NCI-H446 (cell line): ENCODE data around the gene RNU6-1.

Source experiments
- DNase-seq, 2 experiments: peaks; one replicate each; lab custom pipeline; 2025; lab: John Stamatoyannopoulos, UW

Gene RNU6-1

DNA sequence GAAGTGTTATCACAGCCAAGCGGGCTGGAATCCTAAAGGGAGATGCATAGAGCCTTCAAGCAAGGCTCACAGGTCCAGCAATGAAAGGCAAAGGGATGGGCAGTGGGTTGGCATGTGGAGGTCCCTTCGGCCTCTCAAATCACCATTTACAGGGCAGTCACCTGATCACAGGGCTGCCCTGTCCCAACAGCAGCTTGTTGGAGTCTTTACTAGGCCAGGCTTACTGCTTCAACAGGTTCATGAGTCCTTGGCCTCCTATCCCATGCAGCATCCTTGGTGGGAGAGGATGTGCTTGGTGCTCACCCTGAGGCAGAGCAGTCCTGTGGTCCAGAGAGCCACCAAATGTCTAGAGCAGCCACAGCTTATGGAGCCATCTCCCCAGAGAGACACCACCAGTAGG, 38.7 kb downstream of the RNU6-1 start:
- DNase-seq, result no peak

DNA sequence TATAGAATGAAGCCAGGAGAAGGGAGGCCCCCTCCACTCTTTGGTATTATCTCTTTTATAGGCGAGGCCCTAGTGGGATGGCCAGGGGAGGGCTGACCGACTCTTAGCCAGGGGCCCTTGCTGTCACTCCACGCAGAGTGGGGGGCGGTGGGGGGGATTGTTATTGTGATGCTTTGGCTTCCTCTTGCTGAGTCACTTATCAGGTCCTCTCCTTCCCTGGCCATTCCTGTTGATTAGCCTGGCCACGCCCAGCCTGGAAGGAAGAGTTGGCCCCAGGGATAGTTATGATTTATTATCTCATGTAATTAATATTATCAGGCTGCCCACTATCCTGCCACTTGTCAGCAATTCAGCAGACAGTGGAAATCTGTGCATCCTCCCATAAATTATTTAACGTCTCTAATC, 40.0 kb downstream of the RNU6-1 start:
- DNase-seq, result no peak

DNA sequence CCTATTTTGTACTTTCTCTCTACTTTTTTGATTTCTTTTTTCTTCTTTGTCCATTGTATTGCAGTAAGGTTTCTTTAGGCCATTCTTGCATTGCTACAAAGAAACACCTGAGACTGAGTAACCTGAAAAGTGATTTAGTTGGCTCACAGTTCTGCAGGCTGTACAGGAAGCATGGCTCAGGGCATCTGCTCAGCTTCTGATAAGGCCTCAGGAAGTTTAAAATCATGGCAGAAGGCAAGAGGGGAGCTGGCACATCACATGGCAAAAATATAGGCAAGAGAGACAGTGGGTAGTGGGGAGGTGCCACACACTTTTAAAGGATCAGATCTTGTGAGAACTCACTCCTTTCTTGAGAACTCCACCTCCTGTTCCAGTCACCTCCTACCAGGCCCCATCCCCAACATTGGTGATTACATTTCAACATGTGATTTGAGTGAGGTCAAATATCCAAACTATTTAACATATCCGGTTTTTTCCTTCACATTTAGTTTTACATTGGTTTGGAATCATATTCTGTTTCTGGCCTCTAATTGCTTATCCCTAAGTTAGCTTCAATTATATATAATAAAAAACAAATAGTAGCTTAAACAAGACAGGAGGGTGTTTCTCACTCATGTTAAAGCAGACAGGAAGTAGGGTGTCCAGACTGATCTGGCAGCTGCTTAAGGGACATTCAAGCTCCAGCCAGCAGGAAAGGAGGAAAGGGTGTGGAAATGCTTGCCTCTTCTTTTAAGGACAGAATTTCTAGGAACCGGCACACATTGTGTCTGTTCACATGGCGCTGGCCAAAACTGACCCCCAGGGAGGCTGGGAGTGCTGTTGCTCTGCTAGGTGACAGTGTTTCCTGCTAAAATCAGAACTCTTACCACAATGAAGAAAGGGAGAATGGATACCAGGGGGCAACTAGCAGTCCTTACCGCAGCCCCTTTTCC, 43.4 kb downstream of the RNU6-1 start:
- DNase-seq, result no peak

DNA sequence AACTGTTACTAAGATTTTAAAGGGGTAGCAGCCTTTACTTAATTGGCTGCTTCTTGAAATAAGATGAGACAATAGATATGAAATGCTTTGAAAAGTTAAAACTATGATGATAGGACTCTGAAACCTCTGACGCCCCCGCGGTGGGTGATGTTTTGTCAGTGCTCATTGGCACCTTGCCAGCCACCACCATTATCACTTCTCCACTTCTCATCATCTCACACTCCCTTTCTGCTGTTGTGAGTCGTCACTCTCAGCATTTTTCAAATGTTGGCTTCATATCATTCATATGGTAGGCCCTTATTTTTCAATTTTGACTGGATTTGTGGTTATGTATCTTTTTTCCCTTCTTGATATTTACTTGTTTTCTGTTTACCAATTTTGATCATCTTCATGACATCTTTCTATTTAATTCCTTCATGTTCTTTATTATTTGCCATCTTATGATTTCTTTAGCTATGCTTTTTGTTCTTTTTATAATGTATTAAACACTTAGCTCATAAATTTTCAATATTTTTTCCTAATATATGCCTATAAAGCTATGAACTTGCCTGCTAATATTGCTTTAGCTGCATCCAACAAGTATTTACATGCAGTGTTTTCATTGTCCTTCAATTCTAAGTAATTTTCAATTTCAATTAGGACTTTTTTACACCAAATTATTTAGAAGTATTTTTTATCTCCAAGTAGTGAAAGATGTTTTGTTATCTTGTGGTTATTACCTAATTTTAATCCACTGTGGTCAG, 44.8 kb downstream of the RNU6-1 start:
- no peak for DNase-seq

DNA sequence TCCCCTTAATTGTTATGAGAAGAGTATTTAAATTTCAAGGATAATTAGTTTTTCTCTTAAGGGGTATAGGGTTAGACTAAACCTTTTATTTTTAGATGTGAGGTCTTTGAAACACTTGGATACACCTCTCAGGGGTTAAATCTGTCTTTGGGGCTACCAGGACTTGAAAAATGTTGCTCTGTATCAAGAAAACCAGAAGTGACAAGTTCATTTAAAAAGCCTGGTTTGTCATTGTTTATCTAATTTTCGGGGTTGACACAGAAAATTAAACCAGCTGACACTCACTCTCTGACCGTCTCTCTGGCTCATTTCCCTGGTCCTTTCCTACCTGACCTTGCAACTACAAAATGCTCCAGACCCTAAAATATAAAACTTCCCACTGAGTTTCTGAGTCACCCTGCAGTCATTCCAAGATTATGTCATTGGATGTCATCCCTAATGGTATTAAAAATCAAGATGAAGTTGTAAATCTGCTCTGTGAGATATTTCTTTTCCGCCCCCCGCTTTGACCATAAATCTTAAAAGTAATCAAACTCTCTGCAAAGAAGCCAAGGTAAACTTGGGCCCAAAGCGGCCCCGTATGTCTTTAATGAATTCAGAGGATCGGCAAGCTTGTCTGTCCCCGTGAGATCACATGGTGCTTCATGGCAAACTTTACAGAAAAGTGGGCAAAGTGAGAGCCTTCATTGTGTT, 47.4 kb downstream of the RNU6-1 start:
- DNase-seq, result peak in 1 of 2 experiments; percentile 33

DNA sequence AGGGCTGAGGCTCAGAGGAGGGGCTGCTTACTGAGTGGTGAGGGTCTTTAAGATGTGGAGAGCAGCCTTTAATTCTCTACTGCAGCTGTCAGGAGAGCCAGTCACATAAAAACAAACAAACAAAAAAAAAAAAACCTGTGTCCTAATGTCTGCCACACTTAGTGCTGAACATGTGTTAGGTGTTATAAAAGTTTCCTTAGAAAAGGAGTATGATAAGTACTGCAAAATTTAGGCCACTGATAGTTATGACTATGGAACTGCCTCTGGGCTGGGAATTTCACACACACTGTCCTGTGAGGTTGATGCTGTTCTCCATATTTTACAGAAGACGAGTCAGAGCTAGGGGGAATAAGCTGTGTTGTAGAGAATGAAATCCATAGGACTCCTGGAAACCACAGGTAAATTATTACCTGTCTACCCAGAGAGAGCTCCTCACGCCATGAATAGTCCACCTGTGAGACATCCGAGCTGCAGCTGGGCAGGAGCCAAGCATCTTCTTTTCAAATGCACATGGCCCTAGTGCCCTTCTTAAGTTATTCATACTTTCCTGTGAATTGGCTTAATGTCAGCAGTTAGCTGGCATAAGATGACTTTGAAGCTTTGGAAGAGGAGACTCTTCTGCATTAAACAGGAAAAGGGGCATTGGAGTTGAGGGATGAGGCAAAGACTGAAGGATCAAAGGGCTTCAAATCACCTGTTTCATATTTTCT, 49.1 kb downstream of the RNU6-1 start:
- DNase-seq, result no peak
